Hematopoietic multipotent progenitor cell treated with erythropoietin and hydrocortisone succinate and interleukin-3 and kit ligand, for 6 days (in vitro differentiated cells): Measurements from ENCODE around the gene MRM1.

Source experiments
- DNase-seq: peaks from one replicate; pipeline ENCODE4 v3.0.0-alpha.2; 2015

The MRM1 gene

DNA sequence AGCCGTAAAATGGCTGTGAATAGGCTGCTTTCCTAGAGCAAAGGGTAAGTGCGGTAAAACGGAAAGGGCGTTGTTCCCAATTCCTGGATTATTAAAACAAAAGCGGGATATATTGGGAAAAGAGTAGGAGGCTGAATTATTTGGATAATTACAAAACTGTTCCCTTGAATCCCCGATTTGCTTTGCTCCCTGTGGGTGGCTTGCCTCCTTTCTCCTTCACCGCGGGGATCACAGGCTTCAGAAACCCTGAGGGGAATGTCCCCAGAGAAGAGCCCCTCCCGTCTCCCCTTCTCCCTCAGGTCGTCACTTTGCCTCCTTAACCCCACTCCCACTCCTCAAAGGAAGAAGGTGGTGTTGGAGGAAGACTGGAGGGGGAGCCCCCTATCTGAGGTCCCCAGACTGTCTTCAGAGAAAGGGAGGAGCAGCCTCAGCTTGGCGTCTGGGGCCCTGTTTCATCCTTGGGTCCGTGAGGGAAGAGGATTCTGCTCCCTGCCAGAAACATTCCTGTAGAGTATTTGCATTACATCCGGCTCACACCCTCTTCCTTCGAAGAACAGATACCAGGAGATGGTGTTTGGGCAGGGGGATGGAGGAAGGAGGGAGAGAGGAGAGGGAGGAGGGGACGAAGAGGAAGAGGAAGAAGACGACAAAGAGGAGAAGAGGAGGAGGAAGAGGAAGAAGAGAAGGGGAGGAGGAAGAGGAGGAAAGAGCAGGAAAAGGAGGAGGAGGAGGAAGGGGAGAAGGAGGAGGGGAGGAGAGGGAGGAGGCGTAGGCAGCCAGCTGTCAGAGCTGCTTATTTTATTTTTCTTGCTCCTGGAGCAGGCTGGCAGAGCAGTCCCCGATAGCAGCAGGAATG lies 31.8 kb downstream of the MRM1 start:
- DNase-seq, result no peak

- DNase-seq, result no peak
These were observed 39.0 kb downstream of the MRM1 start for GRCh38 chr17:36640346-36640745.

DNA sequence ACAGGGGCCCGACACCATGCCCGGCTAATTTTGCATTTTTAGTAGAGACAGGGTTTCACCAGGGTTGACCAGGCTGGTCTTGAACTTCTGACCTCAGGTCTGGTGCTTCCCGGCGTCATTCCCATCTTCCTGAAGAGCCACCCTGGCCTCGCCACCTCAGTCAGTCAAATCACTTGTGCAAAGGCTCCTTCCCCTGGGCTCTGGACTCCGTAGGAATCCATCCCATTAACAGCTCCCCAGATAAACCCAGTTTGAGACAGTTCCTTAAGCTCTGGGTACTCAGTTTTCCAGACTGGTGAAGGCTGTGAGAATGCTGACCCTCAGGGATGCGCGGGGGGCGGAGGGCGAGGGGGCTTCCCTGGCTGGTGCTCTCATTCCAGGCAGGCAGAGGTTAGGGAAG lies 39.5 kb downstream of the MRM1 start:
- DNase-seq, result no peak

GRCh38 chr17:36641331-36641876 lies 40.0 kb downstream of the MRM1 start:
- no peak for DNase-seq

DNA sequence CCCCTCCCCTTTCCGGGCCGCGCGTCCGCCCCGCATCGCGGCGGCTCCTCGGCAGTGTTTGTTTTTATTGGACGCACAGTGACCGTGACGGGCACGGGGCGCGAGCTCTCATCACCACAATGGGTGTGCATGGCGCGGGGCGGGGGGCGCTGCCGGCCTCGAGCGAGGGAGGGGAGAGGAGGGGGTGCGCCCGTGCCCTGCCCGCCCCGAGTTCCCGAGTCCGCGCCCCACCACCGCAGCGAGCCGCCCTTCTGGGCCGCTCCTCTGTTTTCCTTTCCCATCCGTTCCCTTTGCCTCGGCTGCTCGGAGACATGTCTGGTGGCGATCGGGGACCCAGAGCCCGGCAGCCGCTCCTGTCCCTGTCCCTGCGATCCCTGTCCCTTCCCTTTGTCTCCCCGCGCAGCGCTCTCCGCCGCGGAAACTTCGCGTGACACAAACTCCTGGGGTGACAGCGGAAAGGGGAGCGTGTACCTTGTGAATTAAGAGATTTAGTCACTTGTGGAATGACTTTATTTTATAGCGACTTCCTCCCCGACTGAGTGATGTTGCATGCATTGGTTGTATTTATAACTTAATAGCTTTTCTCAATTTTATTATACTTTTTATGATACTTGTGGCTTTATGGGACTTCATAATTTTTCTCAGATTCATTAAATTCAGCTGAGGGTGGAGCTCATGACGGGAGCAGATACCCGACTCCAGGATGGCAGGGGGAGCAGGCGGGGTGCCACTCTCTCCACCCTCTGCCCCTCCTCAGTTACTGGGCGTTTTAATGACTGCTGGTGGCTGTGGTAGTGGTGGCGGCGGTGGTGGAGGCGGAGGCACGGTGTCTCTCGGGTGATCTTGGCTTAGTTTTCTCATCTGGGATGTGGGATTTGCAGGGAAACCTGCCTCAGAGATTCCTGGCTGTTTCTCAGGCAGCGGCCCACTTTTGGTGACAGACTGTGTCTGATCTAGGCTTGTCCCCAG lies 40.8 kb downstream of the MRM1 start:
- no peak for DNase-seq

DNA sequence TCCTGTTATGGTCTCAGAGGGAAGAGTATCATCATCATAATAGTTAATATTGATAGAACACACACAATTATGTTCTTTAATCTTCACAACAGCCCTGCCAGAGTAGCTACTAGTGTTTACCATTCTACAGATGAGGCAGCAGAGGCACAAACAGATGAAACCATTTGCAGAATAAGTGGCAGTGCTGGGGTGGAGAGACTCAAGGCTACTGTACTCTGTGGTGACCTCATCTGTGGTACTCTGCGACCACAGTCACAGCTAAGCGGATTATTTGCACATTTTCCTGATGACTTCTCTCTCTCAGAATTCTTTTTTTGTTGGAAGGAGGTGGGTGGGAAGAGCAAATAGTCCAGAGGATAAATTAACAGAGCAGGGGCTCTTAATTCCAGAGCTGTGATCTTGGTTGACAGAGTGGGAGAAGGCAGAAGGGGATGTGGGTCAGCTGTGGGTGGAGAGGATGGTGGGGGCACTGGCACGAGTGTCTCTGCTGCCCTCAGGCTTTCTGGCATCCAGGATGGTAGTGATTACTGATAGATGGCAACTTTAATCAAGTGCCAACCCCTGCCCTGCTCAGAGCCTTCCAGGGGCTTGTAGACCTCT lies 41.8 kb downstream of the MRM1 start:
- no peak for DNase-seq

- DNase-seq, result no peak
These were observed 44.0 kb downstream of the MRM1 start for GRCh38 chr17:36645422-36645821.

- no peak for DNase-seq
These were observed 46.3 kb downstream of the MRM1 start for GRCh38 chr17:36647636-36648035.

GRCh38 chr17:36650096-36650775 lies 48.9 kb downstream of the MRM1 start:
- no peak for DNase-seq

DNA sequence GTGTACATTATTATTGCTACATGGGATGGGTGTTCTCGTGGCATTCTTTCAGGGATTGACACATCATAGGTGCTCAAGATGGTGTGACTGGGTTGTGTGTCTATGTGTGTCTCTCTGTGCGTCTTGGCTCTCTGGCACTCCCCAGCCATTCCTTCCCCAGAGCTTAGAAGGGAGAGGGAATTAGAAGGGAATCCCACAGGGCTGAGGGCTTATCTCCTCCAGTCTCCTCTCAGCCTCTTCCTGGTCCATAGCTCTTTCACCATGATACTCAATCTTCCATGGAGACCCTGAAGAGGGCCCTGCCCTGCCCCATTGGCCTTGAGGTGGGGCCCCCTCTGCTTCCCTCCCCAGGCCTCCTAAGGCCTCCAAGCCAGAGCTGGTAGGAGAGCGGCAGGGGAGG lies 52.0 kb downstream of the MRM1 start:
- DNase-seq, result no peak

DNA sequence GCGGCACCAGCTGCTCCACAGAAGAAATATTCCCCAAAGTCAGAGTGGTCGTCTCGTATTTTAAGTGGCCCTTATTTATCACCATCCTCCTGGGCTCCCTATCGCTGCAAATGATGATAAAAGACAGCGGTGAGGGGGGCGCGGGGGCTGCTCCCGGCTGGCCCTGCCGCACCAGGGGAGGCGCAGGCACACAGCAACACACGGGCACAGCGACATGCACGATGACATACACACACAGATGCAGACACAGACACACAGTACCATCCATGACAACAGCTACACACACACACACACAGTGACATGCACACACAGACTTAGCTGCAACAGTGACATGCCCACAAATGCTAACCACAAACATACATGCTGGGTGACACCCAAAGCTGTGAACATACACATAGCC lies 52.5 kb downstream of the MRM1 start:
- no peak for DNase-seq

- DNase-seq, result no peak
These were observed 54.3 kb downstream of the MRM1 start for GRCh38 chr17:36655726-36656125.

GRCh38 chr17:36657390-36657762 lies 56.0 kb downstream of the MRM1 start:
- DNase-seq, result no peak

- peak; percentile 56 for DNase-seq
These were observed 56.5 kb downstream of the MRM1 start for GRCh38 chr17:36657763-36658490.
